ENCODE results near the gene PRODH2.

GRCh38 chr19:35851213-35852028 is 38.8 kb upstream of the PRODH2 start:
- TF ChIP-seq YY1 (IDR thresholded peaks at IDR 0.05; ENCODE audit: extremely low read depth, insufficient replicate concordance, low read depth, low read length) (no peak), CEBPB (IDR thresholded peaks at IDR 0.05; ENCODE audit: low read depth) (no peak), EZH2 (IDR thresholded peaks at IDR 0.05) (no peak), RAD21 (IDR thresholded peaks at IDR 0.05; ENCODE audit: low read depth) (peak; percentile 42; the same call in 1 of the 2 replicates), TCF7L2 (IDR thresholded peaks at IDR 0.05; ENCODE audit: borderline replicate concordance, extremely low read depth, insufficient read depth, insufficient read length) (peak; percentile 21), EZH2phosphoT487 (IDR thresholded peaks at IDR 0.05; ENCODE audit: borderline replicate concordance) (no peak), EGR1 (IDR thresholded peaks at IDR 0.05; ENCODE audit: low read depth) (no peak), POLR2AphosphoS5 (IDR thresholded peaks at IDR 0.05; ENCODE audit: low read depth, low read length) (no peak), ZNF274 (IDR thresholded peaks at IDR 0.05; ENCODE audit: low read depth, low read length) (no peak), POLR2A (IDR thresholded peaks at IDR 0.05; ENCODE audit: borderline replicate concordance, extremely low read depth, insufficient read depth, insufficient read length) (peak; percentile 50)
- TF ChIP-seq, protein P1, sequence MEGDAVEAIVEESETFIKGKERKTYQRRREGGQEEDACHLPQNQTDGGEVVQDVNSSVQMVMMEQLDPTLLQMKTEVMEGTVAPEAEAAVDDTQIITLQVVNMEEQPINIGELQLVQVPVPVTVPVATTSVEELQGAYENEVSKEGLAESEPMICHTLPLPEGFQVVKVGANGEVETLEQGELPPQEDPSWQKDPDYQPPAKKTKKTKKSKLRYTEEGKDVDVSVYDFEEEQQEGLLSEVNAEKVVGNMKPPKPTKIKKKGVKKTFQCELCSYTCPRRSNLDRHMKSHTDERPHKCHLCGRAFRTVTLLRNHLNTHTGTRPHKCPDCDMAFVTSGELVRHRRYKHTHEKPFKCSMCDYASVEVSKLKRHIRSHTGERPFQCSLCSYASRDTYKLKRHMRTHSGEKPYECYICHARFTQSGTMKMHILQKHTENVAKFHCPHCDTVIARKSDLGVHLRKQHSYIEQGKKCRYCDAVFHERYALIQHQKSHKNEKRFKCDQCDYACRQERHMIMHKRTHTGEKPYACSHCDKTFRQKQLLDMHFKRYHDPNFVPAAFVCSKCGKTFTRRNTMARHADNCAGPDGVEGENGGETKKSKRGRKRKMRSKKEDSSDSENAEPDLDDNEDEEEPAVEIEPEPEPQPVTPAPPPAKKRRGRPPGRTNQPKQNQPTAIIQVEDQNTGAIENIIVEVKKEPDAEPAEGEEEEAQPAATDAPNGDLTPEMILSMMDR (IDR thresholded peaks at IDR 0.05 in 2 of 3, conservative IDR thresholded peaks at IDR 0.05 in 1 of 3; ENCODE audit: borderline replicate concordance in 1 of 3, insufficient read depth in 1 of 3, low read depth in 2 of 3, low read length in 2 of 3), result peak; percentile 16 to 53 (median 52); a peak in 5 of 6 replicates
- TF ChIP-seq, protein P2, sequence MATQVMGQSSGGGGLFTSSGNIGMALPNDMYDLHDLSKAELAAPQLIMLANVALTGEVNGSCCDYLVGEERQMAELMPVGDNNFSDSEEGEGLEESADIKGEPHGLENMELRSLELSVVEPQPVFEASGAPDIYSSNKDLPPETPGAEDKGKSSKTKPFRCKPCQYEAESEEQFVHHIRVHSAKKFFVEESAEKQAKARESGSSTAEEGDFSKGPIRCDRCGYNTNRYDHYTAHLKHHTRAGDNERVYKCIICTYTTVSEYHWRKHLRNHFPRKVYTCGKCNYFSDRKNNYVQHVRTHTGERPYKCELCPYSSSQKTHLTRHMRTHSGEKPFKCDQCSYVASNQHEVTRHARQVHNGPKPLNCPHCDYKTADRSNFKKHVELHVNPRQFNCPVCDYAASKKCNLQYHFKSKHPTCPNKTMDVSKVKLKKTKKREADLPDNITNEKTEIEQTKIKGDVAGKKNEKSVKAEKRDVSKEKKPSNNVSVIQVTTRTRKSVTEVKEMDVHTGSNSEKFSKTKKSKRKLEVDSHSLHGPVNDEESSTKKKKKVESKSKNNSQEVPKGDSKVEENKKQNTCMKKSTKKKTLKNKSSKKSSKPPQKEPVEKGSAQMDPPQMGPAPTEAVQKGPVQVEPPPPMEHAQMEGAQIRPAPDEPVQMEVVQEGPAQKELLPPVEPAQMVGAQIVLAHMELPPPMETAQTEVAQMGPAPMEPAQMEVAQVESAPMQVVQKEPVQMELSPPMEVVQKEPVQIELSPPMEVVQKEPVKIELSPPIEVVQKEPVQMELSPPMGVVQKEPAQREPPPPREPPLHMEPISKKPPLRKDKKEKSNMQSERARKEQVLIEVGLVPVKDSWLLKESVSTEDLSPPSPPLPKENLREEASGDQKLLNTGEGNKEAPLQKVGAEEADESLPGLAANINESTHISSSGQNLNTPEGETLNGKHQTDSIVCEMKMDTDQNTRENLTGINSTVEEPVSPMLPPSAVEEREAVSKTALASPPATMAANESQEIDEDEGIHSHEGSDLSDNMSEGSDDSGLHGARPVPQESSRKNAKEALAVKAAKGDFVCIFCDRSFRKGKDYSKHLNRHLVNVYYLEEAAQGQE (IDR thresholded peaks at IDR 0.05; ENCODE audit: low read depth), result no peak
